Measurements from ENCODE around the gene HRCT1.
"Not testable (repeated sequence)": the region's sequence is repeated elsewhere in the genome, so short reads cannot be mapped to it uniquely, and the experiment has no call there.

HRCT1 gene

DNA sequence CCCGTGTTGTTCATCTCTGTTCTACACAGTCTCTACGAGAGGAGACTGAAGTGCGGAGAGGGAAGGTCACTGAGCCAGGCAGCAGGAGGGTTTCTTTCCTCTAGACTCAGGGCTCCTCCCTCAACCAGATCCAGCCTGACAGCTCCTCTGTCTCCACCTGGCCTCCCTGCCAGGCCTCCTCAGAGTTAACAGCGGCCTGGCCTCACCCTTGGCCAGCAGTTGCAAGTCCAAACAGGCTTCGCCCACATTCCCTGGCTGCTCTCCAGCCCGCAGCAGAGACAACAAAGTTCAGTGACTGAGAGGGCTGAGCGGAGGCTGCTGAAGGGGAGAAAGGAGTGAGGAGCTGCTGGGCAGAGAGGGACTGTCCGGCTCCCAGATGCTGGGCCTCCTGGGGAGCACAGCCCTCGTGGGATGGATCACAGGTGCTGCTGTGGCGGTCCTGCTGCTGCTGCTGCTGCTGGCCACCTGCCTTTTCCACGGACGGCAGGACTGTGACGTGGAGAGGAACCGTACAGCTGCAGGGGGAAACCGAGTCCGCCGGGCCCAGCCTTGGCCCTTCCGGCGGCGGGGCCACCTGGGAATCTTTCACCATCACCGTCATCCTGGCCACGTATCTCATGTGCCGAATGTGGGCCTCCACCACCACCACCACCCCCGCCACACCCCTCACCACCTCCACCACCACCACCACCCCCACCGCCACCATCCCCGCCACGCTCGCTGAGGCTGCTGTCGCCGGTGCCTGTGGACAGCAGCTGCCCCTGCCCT lies at the start of gene HRCT1:
Gene HRCT1 (plus strand): TSS at position 291 of the 768 bp plus-strand sequence. CDS start 86 bp downstream, at position 377.
- no peak for DNase-seq

DNA sequence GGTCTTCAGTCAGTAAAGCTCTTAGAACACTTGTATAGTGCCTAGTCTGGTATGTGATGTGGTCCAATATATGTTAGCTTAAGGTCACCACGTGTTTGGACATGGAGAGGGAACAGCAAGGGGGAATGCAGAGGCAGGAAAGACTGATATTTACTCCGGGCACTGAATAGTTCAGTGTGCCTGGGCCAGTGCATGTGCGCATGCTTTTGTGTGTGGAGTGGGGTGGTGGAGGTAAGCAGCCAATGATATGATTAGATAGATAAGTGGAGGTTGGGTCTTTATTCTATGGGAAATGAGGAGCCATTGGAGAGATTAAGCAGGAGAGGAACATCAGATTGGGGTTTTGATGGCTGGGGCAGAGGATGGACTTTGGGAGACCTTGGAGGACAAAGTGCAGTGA lies 49.8 kb upstream of the HRCT1 start:
- no peak for DNase-seq

DNA sequence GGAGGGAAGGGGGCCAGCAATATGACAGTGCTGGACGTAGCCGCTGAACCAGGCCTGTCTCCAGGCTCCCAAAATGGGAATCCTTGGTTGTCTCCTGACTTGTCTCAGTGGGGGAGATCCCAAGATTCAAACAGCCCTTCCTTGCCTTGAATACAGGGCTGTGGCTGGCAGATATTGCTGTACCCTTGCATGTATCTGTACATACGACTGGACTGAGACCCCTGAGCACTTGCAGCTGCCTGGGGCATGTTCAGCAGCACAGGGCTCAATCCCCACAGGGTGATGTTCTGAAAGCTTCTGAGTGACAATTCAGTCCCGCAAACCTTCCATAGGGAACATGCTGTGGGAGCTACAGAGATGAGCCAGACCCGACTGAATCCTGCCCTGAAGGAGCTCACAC lies 49.1 kb upstream of the HRCT1 start:
- DNase-seq: no peak

DNA sequence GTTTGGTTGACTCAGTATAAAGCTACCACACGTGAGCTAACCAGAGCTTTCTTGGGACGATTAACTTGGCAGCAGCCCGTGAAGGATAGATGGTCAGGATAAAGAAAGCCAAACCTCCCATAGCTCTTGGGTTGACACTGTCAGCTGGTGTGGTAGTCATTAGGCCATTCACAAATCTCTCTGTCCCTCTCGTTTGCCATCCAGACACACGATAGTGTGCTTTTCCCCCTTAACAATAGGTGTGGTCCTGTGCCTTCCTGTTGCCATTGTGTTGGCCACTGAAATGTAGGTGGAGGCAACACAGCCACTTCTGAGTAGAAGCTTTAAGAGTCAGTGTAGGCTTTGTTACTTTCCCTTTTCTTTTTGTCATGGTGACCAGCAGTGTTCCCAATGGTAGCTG lies 47.5 kb upstream of the HRCT1 start:
- no peak for DNase-seq

DNA sequence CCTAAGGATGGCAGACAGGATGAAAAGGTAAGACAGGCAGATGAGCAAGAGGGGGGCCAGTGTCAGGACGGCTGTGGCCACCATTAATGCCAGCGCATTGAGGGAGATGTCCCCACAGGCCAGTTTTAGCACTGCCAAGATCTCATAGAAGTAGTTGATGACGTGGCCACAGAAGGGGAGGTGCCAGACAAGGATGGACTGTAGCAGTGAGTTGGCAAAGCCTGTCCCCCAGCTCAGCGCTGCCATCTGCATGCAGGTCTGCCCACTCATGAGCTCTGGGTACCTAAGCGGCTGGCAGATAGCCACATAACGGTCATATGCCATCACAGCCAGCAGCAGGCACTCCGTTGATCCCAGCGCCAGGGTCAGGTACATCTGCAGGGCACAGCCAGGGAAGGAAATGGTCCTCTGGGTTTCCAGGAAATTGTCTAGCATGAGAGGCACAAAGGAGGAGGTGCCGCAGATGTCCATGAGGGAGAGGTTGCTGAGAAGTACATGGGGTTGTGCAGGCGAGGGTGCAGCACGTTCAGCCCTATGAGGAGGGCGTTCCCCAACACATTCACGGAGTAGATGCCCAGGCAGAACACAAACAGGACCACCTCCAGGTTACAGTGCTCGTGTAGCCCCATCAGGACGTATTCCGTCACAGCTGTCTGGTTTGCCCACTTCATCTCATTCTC lies 46.6 kb upstream of the HRCT1 start:
- DNase-seq: no peak

DNA sequence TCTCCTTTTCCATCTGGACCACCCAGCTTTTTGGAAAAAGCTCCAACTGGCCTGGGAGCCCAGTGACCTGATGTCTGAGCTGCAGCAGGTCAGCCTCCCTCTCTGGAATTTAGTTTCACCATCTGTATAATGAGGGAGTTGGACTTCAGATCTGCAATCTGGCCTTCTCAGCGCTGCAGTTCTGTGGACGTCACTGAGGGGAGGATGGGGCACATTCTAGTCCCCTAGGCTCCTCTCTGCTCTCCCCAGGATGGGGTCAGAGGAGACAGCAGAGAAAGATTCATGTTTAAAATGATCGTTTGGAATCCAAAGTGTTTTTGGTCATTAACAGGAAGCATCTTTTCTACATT lies 46.0 kb upstream of the HRCT1 start:
- DNase-seq: no peak

DNA sequence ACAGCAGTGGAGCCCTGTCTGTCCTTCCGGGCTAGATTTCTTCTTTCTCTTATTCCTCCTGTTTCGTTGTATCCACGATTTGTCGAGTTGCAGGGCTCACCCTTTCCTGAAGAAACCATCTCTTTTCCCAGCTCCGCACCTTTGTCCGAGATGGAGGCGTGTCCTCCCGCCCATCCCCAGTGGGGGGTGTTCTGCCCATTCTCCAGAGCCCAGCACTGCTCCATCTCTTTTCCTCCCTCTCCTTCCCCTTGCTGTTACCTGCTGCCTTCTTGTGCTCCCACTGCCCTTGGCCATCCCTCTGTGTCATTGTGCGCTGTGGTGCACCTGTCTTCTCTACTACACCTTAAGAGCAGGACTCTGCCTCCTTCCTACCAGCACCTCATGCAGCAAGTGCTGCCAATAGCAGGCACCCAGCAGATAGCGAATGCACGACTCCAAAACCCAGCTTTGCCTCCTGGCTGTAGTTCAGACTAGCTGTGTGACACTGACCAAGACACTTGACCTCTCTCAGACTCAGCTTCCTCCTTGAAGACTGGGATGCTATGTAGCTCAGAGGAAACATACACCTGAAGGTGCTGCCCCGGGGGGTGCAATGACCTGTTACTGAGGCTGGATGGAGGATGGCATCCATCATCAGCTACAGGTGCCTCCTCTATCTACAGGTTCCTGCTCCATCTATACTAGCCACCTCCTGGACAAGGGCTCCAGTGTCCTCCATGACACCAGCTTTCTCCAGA lies 44.7 kb upstream of the HRCT1 start:
- DNase-seq: no peak

DNA sequence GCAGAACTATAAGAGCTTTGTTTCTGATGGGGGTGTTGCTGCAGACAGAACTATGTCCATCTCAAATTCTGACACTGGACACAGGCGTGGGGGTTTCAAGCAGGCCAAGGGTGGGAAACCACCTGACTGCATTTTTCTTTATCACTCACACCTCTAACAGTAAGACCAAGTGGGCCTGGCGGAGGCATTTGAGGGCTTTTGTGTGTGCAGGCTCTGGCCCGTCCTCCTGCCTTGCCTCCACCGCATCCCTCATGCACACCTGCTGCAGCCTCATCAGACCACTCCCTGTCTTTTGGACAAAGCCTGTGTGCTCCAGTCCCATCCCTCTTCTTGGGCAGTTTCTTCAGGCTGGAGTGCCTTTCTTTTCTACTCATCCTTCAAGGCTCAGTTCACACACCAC lies 43.7 kb upstream of the HRCT1 start:
- no peak for DNase-seq

DNA sequence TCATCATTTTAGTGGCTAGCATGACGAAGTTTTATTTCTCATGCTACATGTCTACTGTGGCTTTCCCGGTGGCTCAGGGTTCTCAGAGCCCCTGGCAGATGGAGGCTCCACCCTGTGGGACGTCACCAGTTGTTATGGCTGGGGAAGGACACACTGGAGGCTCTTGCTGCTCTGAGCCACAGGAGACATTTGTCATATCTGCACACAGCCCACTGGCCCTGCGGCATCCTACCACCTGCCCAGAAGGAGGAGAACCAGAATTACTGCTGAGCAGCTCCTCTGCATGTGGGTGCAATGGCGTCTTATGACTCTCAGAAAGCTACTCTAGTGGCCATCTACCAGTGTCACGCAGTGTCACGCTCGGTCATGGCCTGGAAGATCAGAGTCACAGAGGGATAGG lies 42.4 kb upstream of the HRCT1 start:
- no peak for DNase-seq

DNA sequence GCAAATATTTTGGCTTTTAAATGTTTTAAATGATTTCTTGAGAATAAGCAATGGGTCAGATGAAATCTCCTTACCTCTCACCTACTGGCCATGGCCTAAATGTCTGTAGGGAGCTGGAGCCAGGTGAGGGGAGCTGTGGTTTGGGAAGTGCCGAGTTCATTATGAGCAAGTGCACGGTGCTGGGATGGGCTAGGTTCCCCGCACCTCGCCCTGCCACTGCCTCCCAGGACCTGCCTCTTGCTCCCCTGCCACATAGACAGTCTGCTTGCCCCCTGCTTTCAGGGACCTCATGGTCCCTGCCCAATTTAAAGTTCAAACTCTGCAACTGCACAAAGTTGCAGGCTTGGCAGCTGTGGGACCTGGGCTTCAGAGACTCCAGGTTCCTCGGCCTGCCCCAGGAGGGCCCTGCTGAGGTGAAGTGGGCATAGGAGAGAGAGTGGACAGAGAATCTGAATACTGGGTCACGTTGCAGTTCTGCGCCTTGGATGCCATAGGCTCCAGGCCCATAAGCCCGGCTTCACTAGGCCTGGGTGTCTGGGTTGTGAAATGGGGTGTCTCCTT lies 41.2 kb upstream of the HRCT1 start:
- no peak for DNase-seq

DNA sequence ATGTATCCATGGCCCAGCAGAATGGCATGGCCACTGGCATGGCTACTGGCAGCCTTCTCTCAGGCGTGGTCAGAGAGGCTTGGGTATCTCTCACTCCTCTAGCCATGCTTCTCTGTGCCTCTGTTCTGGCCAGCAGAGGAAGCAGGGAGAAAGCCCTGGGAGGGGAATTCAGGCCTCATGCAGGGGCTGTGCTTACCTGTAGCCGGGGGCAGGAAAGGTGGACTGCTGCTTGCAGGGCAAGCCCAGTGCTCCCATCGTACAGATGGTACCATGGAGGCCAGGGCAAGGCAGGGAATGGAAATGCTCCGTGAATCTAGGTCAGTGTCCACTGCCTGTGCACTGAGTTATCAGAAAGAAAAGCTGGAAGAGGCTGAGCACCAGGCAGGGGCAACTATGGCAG lies 38.5 kb upstream of the HRCT1 start:
- DNase-seq: no peak

DNA sequence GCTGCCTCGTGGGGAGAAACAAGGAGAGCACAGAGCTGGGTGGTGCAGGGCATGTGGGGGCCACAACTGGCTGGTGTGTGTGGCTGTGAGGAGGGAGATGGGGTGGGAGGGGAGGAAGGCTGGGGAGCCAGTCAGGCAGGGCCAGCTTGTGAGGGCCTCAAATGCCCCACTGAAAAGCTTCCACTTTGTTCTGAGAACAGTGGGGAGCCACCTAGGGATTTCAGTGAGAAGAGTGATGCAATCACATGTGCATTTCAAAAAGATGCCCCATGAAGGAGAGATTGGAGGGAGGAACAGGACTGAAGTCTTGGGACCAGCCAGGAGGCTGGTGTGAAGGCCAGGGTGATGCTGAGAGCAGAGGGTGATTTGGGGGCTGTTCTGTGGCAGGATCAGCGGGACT lies 37.1 kb upstream of the HRCT1 start:
- no peak for DNase-seq

DNA sequence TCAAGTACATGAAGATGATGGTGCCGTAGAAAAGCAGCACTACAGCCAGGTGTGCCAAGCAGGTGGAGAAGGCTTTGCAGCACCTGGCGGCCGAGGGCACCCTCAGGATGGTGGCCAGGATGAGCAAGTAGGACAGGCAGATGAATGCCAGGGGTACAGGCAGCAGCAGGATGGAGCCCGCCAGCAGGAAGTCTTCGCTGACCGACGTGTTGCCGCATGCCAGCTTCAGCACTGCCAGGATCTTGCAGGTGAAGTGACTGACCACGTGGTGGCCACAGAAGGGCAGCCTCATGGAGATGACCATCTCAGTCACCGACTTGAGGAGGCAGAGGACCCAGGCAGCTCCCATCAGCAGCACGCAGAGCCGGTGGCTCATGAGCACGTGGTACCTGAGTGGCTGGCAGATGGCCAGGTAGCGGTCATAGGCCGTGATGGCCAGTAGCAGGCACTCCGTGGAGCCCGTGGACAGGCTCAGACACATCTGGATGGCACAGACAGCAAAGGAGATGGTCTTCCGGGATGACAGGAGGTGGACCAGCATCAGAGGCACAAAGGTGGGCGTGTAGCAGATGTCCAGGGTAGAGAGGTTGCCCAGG lies 36.3 kb upstream of the HRCT1 start:
- no peak for DNase-seq

DNA sequence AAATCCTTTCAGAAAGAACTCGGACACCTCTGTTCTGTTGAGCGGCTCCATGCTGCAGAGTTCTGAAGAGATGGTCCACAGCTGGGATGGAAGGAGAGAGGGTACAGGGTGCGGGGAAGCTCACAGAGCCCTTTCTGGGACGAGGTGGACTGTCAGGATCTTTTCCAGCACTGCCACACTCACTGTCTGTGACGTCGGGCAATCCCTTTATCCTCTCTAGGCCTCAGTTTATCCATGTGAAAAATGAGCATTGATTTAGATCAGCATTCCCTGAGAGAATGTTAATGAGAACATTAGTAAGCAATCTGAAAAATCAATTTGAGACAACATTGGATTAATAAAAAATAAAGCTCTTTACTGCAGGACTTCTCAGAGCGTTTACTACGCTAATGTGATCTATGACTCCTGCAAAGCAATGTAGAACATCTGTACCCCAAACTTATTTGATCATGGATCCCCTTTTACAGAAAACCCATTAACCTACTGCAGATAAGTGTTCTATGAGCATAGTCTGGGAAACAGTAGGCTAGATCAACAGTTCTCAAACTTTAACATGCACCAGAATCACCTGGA lies 35.6 kb upstream of the HRCT1 start, which contains the start of gene OR13J1:
Gene OR13J1 (minus strand): TSS at position 51 of the 573 bp plus-strand sequence. CDS start 0 bp downstream, at position 51.
- DNase-seq: no peak

DNA sequence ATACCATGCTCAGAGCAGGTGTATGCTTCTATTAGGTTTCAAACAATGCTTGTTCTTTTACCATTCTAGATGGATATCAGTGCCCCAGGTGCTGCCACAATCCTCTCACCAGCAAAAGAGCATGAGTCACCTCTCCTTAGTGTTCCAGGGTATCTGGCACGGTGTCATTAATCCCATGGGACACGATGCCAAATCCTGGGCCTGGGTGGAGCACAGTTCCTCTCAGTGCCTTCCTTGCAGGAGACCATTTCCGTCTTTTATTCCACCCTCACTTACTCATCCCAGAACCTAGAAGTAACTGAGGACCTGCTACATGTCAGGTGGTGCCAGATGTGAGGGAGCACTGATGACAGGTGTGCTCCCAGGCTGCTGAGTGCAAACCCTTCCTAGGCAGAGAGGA lies 34.5 kb upstream of the HRCT1 start:
- peak; percentile 20 for DNase-seq

DNA sequence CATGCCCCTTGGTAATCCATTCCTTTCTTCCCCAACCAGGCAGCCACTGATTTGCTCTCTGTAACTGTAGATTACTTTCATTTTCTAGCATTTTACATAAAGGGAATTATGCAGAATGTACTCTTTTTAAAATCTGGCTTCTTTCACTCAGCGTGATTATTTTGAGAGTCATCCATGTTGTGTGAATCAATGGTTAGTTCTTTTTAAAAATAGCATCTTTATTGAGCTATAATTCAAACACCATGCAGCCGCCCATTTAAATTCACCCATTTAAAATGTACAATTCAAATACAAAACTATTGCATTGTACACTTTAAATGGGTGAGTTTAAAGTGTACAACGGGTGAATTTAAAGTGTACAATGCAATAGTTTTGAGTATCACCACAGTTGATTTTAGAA lies 33.5 kb upstream of the HRCT1 start:
- DNase-seq: no peak

DNA sequence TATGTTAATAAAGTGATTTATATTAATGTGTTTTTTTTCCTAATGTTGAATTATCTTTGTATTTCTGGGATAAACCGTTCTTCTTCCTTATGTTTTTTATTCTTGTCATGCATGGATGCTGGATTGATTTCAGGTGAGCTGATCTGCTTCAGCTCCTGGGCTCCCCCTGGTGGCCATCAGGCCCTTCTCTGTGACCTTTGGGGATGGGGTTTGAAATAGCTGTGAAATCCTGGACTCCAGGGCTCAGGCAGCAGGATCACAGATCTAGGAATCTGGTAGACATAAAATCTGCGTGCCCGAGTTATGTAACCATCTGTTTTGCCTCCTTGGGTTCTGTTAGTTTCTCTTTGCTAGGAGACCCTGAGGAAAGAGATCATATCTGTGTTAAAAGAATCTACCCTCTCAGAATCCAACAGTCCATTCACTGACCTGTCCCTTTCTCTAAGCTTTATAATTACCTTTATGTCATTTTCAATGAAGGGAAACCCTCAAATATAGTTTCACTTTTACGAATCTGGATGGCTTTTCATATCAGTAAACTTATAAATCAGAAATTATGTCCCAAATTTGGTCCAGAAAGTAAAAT lies 23.6 kb upstream of the HRCT1 start:
- DNase-seq: peak; percentile 45

DNA sequence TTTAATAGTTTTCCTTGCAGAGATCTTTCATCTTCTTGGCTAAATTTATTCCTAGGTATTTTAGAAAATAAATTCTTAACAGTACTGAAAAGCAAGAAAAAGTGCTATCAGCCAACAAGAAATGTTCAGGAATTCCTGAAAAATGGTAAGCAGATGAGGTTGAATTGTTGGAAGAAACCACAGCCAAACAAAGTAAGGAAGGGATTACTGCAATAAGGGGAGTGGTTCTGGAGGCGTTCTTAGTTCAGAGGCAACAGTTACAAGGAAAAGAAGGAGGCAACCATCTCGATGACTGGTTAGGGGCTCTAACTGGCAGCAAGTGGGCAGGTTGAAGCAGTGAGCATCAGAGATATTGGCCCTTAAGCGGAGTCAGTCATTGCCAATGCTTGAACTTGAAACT lies 23.0 kb upstream of the HRCT1 start:
- DNase-seq: no peak

DNA sequence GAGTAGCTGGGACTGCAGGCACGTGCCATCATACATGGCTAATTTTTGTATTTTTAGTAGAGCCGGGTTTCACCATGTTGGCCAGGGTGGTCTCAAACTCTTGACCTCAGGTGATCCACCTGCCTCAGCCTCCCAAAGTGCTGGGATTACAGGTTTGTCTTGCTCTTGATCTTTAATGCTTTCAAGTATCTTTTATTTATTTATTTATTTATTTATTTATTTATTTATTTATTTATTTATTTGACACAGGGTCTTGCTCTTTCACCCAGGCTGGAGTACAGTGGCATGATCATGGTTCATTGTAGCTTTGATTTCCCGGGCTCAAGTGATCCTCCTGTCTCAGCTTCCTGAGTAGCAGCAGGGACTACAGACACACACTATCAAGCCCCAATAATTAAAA lies 21.1 kb upstream of the HRCT1 start:
- not testable (repeated sequence) for DNase-seq

DNA sequence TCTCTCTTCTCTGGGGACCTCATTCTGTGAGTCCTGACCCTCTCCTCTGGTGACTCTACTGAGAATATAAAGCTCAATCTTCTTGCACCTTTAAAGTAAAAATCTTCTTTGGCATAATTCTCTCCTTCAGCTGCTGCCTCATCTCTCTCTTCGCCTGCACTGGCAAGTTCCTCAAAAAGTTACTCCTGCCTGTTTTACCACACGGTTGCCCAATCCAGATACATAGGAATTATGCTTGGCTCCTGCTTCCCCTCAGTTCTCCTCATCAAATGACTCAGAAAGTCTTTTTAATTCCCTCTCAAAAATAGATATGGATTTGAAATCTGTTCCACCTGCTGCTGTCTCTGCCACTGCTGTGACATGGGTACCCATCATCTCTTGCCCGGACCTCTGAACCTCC lies 14.4 kb upstream of the HRCT1 start:
- DNase-seq: no peak

DNA sequence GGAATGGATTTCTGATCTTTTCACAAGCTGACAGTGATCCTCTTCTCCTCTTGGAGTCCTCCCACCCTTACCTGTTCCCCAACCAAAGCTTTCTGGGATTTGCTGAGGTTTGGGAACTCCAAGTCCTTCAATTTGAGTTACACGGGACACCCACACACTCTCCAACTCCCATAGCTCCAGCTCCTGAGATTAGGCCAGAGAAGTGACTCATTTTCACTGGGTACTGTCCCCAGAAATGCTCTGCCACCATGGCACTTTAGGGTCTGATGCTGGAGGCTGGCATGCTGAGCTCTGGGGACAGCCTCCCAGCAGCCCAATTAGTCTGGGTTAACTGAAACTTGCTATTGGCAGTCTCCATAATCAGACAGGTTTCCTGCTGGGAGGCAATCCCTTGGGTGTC lies 14.0 kb upstream of the HRCT1 start:
- DNase-seq: no peak

DNA sequence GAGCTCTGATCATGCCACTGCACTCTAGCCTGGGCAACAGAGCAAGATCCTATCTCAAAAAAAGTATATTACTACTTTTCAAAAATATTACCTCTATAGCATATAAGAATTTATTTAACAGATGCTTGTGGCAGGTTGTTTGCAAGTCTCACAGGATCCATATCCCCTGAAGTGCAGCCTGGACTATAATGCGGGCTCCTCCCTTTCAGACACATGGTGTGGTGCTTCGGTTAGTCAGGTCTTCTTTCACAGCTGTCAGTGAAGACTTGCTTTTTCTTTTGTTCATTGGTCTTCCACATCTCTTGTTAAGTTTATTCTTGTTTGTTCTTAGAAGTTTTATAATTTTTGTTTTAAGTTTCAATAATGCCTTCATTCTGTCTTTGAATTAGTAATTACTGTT lies 9.4 kb upstream of the HRCT1 start:
- no peak for DNase-seq
